Activated naive CD4-positive, alpha-beta T cell treated with anti-CD3 and anti-CD28 coated beads, Interleukin-2, amount 50 U/mL, for 72 hours (primary cell): ENCODE data around the gene PBX2. TPM values are rescaled to one million over a fixed set of nuclear protein-coding genes. Genes with fewer than 3 reads are reported as not detected.

Experiments
- ATAC-seq, 2 donors: fragments of 150-1000 bp; cut with Tn5 transposase; 2 replicates each; pipeline ENCODE4 v1.10.0; 2021; ENCODE audit warnings: mild to moderate bottlenecking in 2 of 2, moderate library complexity in 2 of 2
- DNase-seq, 2 donors: peaks; one replicate each; pipeline ENCODE4 v3.0.0; 2021 to 2022; ENCODE audit warnings: low spot score in 2 of 2
- H3K27ac Mint-ChIP-seq, 2 donors: one replicate each; pipeline ENCODE4 v1.8.0; 2022; ENCODE audit warnings: mild to moderate bottlenecking in 2 of 2, mixed read lengths in 2 of 2
- H3K36me3 Mint-ChIP-seq, 2 donors: one replicate each; pipeline ENCODE4 v1.8.0; 2022; ENCODE audit warnings: mixed read lengths in 2 of 2
- H3K9me3 Mint-ChIP-seq, 2 donors: one replicate each; pipeline ENCODE4 v1.8.0; 2022; ENCODE audit warnings: mixed read lengths in 2 of 2
- total RNA-seq, 2 donors: library from RNA; stranded (reverse); gene quantifications; one replicate each; pipeline ENCODE4 v1.2.3, GENCODE V29; 2022

Gene PBX2
- 10 to 100 TPM; 65.4 to 88.7 TPM for total RNA-seq

- peaks cover 45 to 57% of the 10 kb centered on the region in 2 donors for H3K36me3 Mint-ChIP-seq
- H3K9me3 Mint-ChIP-seq = no peaks in the 10 kb centered on the region
Observed at GRCh38 chr6:32190054-32190851, at the start of gene PBX2. PBX2 (minus strand) TSS chr6:32190202; CDS start chr6:32189915, 287 bp downstream.

GRCh38 chr6:32239462-32239861 lies 49.5 kb upstream of the PBX2 start:
- DNase-seq = no peak
- Mint-ChIP-seq H3K36me3 (no peaks in the 10 kb centered on the region), H3K9me3 (peaks cover 0 to 3% of the 10 kb centered on the region in 2 donors), H3K27ac (no peak overlapping the region)
- no peak for ATAC-seq

More at GRCh38 chr6:32190054-32190851, at the start of gene PBX2:
- ATAC-seq (peak; percentile 65 to 72), DNase-seq (peak; percentile 64 to 77)
- H3K27ac Mint-ChIP-seq = peak within 1 kb of the TSS; percentile 94 to 97

- peak overlapping the region in 1 of 2 donors; percentile 60 for H3K27ac Mint-ChIP-seq
- no peaks in the 10 kb centered on the region for H3K9me3 Mint-ChIP-seq
- no peak for ATAC-seq
- no peak for DNase-seq
- H3K36me3 Mint-ChIP-seq = no peaks in the 10 kb centered on the region
Observed at GRCh38 chr6:32234934-32235333, 44.9 kb upstream of the PBX2 start.

- ATAC-seq (no peak), DNase-seq (no peak)
- Mint-ChIP-seq H3K27ac (no peak overlapping the region), H3K9me3 (no peaks in the 10 kb centered on the region), H3K36me3 (no peaks in the 10 kb centered on the region)
Observed at GRCh38 chr6:32226434-32226833, 36.4 kb upstream of the PBX2 start.

GRCh38 chr6:32224696-32225095 lies 34.7 kb upstream of the PBX2 start:
- ATAC-seq = peak in 1 of 2 donors; percentile 47
- no peaks in the 10 kb centered on the region for H3K36me3 Mint-ChIP-seq
- no peak for DNase-seq
- H3K27ac Mint-ChIP-seq = no peak overlapping the region
- H3K9me3 Mint-ChIP-seq = no peaks in the 10 kb centered on the region

- no peaks in the 10 kb centered on the region for H3K36me3 Mint-ChIP-seq
Observed at GRCh38 chr6:32223258-32224235, 33.5 kb upstream of the PBX2 start, which contains the start of gene NOTCH4. NOTCH4 (minus strand) TSS chr6:32224067; CDS start chr6:32223928, 139 bp downstream.

GRCh38 chr6:32222333-32223230 lies 32.6 kb upstream of the PBX2 start:
- H3K36me3 Mint-ChIP-seq = no peaks in the 10 kb centered on the region
- DNase-seq (no peak), ATAC-seq (no peak)
- H3K9me3 Mint-ChIP-seq = no peaks in the 10 kb centered on the region
- H3K27ac Mint-ChIP-seq = peak overlapping the region; percentile 60 to 79

More at GRCh38 chr6:32223258-32224235, 33.5 kb upstream of the PBX2 start, which contains the start of gene NOTCH4:
- H3K9me3 Mint-ChIP-seq = no peaks in the 10 kb centered on the region
- no peak for ATAC-seq
- DNase-seq = no peak
- H3K27ac Mint-ChIP-seq = peak within 1 kb of the TSS; percentile 60 to 90

- ATAC-seq (no peak), DNase-seq (no peak)
- Mint-ChIP-seq H3K36me3 (no peaks in the 10 kb centered on the region), H3K9me3 (no peaks in the 10 kb centered on the region), H3K27ac (peak overlapping the region in 1 of 2 donors; percentile 19)
Observed at GRCh38 chr6:32220021-32220420, 30.0 kb upstream of the PBX2 start.

GRCh38 chr6:32218167-32218566 lies 28.2 kb upstream of the PBX2 start:
- DNase-seq (no peak), ATAC-seq (no peak)
- no peaks in the 10 kb centered on the region for H3K9me3 Mint-ChIP-seq
- H3K36me3 Mint-ChIP-seq = no peaks in the 10 kb centered on the region
- H3K27ac Mint-ChIP-seq = no peak overlapping the region

GRCh38 chr6:32216998-32217397 lies 27.0 kb upstream of the PBX2 start:
- ATAC-seq (no peak), DNase-seq (no peak)
- no peaks in the 10 kb centered on the region for H3K36me3 Mint-ChIP-seq
- H3K27ac Mint-ChIP-seq = no peak overlapping the region
- H3K9me3 Mint-ChIP-seq = no peaks in the 10 kb centered on the region

- Mint-ChIP-seq H3K36me3 (no peaks in the 10 kb centered on the region), H3K9me3 (no peaks in the 10 kb centered on the region)
Observed at GRCh38 chr6:32216285-32216684, 26.3 kb upstream of the PBX2 start.

GRCh38 chr6:32215617-32216016 lies 25.6 kb upstream of the PBX2 start:
- no peak for DNase-seq
- H3K36me3 Mint-ChIP-seq = no peaks in the 10 kb centered on the region
- no peak overlapping the region for H3K27ac Mint-ChIP-seq
- no peak for ATAC-seq
- H3K9me3 Mint-ChIP-seq = no peaks in the 10 kb centered on the region

More at GRCh38 chr6:32216285-32216684, 26.3 kb upstream of the PBX2 start:
- ATAC-seq (no peak), DNase-seq (no peak)
- peak overlapping the region in 1 of 2 donors; percentile 14 for H3K27ac Mint-ChIP-seq

GRCh38 chr6:32214126-32214525 lies 24.1 kb upstream of the PBX2 start:
- no peaks in the 10 kb centered on the region for H3K36me3 Mint-ChIP-seq
- no peaks in the 10 kb centered on the region for H3K9me3 Mint-ChIP-seq
- DNase-seq (no peak), ATAC-seq (no peak)
- H3K27ac Mint-ChIP-seq = no peak overlapping the region

- no peak for DNase-seq
- Mint-ChIP-seq H3K36me3 (no peaks in the 10 kb centered on the region), H3K9me3 (no peaks in the 10 kb centered on the region), H3K27ac (no peak overlapping the region)
- no peak for ATAC-seq
Observed at GRCh38 chr6:32213649-32214048, 23.6 kb upstream of the PBX2 start.

GRCh38 chr6:32212076-32212760 lies 22.2 kb upstream of the PBX2 start:
- H3K36me3 Mint-ChIP-seq = no peaks in the 10 kb centered on the region
- no peaks in the 10 kb centered on the region for H3K9me3 Mint-ChIP-seq
- peak overlapping the region in 1 of 2 donors; percentile 11 for H3K27ac Mint-ChIP-seq
- ATAC-seq (no peak), DNase-seq (no peak)
